Testis (tissue), 2 donors: ENCODE measurements around the gene GIGYF1.

Experiments used
- POLR2A ChIP-seq: fragments of 450-650 bp; IDR thresholded peaks from one replicate; pipeline ENCODE4 v1.6.1; 2017; ENCODE audit warnings: antibody characterized with exemption, mild to moderate bottlenecking, moderate library complexity
- TF ChIP-seq, protein P1 (sequence below), 3 experiments: fragments of 450-650 bp in 2 of 3; fragments of 200-600 bp in 1 of 3; sonication (generic) in 1 of 3; IDR thresholded peaks; one replicate each; pipeline ENCODE4 v1.5.1; 2016 to 2019; ENCODE audit warnings: antibody characterized with exemption in 3 of 3, mild to moderate bottlenecking in 2 of 3, moderate library complexity in 1 of 3

DNA sequence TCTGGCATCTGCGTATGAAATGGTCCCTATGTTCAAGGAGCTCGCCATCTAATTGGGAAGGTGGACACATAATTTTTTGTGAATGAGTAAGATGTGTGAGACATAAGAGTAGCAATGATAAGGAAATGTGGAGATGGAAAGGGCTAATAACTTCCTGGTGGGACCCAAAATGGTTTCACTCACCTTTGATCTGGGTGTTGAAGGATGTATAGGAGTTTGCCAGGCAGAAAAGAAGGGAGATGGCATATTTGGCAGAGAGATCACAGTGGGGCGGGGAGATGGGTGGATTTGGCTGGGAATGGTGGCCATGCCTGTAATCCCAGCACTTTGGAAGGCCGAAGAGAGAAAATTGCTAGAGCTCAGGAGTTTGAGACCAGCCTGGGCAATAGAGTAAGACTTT, 16.4 kb upstream of the GIGYF1 start:
- TF ChIP-seq, protein P1, sequence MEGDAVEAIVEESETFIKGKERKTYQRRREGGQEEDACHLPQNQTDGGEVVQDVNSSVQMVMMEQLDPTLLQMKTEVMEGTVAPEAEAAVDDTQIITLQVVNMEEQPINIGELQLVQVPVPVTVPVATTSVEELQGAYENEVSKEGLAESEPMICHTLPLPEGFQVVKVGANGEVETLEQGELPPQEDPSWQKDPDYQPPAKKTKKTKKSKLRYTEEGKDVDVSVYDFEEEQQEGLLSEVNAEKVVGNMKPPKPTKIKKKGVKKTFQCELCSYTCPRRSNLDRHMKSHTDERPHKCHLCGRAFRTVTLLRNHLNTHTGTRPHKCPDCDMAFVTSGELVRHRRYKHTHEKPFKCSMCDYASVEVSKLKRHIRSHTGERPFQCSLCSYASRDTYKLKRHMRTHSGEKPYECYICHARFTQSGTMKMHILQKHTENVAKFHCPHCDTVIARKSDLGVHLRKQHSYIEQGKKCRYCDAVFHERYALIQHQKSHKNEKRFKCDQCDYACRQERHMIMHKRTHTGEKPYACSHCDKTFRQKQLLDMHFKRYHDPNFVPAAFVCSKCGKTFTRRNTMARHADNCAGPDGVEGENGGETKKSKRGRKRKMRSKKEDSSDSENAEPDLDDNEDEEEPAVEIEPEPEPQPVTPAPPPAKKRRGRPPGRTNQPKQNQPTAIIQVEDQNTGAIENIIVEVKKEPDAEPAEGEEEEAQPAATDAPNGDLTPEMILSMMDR (IDR thresholded peaks at IDR 0.05): no peak
- no peak for TF ChIP-seq POLR2A
